ENCODE results near the gene AKR7A3. TPM values are rescaled to one million over a fixed set of nuclear protein-coding genes. Genes with fewer than 3 reads are reported as not detected.
"Not testable (repeated sequence)": the region's sequence is repeated elsewhere in the genome, so short reads cannot be mapped to it uniquely, and the experiment has no call there.

Gene AKR7A3
- polyA plus RNA-seq, 1 experiment: 0.19 TPM

- POLR2A ChIA-PET: no interaction called here
- Histone ChIP-seq H3K27me3 (ENCODE audit: control insufficient read depth, insufficient read depth, low read length) (no peaks in the 10 kb centered on the region), H3K9me3 (ENCODE audit: control insufficient read depth, insufficient read depth, low read length) (peaks cover 27% of the 10 kb centered on the region), H3K4me3 (ENCODE audit: low read depth, low read length) (no peak overlapping the region), H3K27ac (ENCODE audit: low read depth, low read length) (no peak overlapping the region)
- TF ChIP-seq CTCF (IDR thresholded peaks at IDR 0.05; ENCODE audit: low read depth, low read length): no peak
- DNase-seq (ENCODE audit: low read depth, low spot score): no peak
- CTCF ChIA-PET: no interaction called here
Observed at GRCh38 chr1:19294638-19295037, 6.1 kb upstream of the AKR7A3 start.

GRCh38 chr1:19289244-19289643, 674 bp upstream of the AKR7A3 start:
- DNase-seq (ENCODE audit: low read depth, low spot score): no peak
- no peak for TF ChIP-seq CTCF (IDR thresholded peaks at IDR 0.05; ENCODE audit: low read depth, low read length)
- H3K27ac ChIP-seq (ENCODE audit: low read depth, low read length): no peak overlapping the region
- H3K4me3 ChIP-seq (ENCODE audit: low read depth, low read length): no peak overlapping the region
- no peaks in the 10 kb centered on the region for H3K27me3 ChIP-seq (ENCODE audit: control insufficient read depth, insufficient read depth, low read length)
- H3K9me3 ChIP-seq (ENCODE audit: control insufficient read depth, insufficient read depth, low read length): peaks cover 11% of the 10 kb centered on the region
- POLR2A ChIA-PET: no interaction called here
- CTCF ChIA-PET: no interaction called here

GRCh38 chr1:19287436-19288185, 959 bp downstream of the AKR7A3 start:
- ChIA-PET CTCF (no interaction called here), POLR2A (no interaction called here)
- no peak overlapping the region for H3K4me3 ChIP-seq (ENCODE audit: low read depth, low read length)
- DNase-seq (ENCODE audit: low read depth, low spot score): no peak
- no peaks in the 10 kb centered on the region for H3K27me3 ChIP-seq (ENCODE audit: control insufficient read depth, insufficient read depth, low read length)
- peaks cover 6% of the 10 kb centered on the region for H3K9me3 ChIP-seq (ENCODE audit: control insufficient read depth, insufficient read depth, low read length)
- H3K27ac ChIP-seq (ENCODE audit: low read depth, low read length): no peak overlapping the region
- TF ChIP-seq CTCF (IDR thresholded peaks at IDR 0.05; ENCODE audit: low read depth, low read length): no peak

- H3K4me3 ChIP-seq (ENCODE audit: low read depth, low read length); H3K9me3 ChIP-seq (ENCODE audit: control insufficient read depth, insufficient read depth, low read length); POLR2A ChIA-PET; H3K27ac ChIP-seq (ENCODE audit: low read depth, low read length); H3K27me3 ChIP-seq (ENCODE audit: control insufficient read depth, insufficient read depth, low read length); CTCF ChIA-PET; DNase-seq (ENCODE audit: low read depth, low spot score): not testable (repeated sequence)
Observed at GRCh38 chr1:19285807-19286206, 2.8 kb downstream of the AKR7A3 start.

GRCh38 chr1:19285366-19285765, 3.2 kb downstream of the AKR7A3 start:
- POLR2A ChIA-PET; H3K27ac ChIP-seq (ENCODE audit: low read depth, low read length); H3K9me3 ChIP-seq (ENCODE audit: control insufficient read depth, insufficient read depth, low read length); H3K4me3 ChIP-seq (ENCODE audit: low read depth, low read length); H3K27me3 ChIP-seq (ENCODE audit: control insufficient read depth, insufficient read depth, low read length); CTCF ChIA-PET; DNase-seq (ENCODE audit: low read depth, low spot score): not testable (repeated sequence)

- TF ChIP-seq CTCF (IDR thresholded peaks at IDR 0.05; ENCODE audit: low read depth, low read length): no peak
- ChIA-PET CTCF (no interaction called here), POLR2A (no interaction called here)
- H3K9me3 ChIP-seq (ENCODE audit: control insufficient read depth, insufficient read depth, low read length): no peaks in the 10 kb centered on the region; the same call in 1 of the 2 replicates
- H3K27ac ChIP-seq (ENCODE audit: low read depth, low read length): no peak overlapping the region
- no peaks in the 10 kb centered on the region for H3K27me3 ChIP-seq (ENCODE audit: control insufficient read depth, insufficient read depth, low read length)
- no peak overlapping the region for H3K4me3 ChIP-seq (ENCODE audit: low read depth, low read length)
- no peak for DNase-seq (ENCODE audit: low read depth, low spot score)
Observed at GRCh38 chr1:19284881-19285280, 3.7 kb downstream of the AKR7A3 start.

Measured in AG04450 (cell line).